HG02763 (cell line): Measurements from ENCODE around the gene SLC17A9.

Experiments used
- ATAC-seq: cut with Tn5 transposase; IDR thresholded peaks from one replicate; pipeline ENCODE4 v1.9.1; 2021; ENCODE audit warnings: mild to moderate bottlenecking, moderate library complexity; ENCODE audit not compliant: unreplicated experiment

SLC17A9 gene

DNA sequence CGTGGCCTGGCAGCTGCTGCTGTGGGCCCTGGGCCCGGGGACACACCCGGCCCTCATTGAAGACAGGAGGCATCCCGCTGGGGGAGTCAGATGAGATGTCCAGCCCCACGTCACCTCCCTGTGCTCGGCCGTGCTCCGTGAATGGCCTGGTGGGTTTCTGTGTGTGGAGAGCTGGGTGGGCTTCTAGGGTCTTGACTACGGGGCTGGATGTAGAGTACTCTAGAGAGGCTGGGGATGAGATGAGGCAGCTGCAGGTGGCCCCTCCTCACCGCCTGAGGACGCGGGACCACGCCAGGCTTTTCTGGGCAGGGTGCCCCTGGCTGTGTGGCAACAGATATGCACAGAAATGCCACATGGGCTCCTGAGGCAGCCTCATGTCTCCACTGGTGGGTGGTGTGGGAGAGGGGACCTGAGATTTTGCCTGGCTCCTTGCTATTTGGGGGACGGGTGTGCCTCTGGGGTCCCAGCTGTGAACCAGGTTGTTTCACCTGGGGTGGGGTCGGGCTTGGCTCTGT lies 62.7 kb downstream of the SLC17A9 start:
- no peak for ATAC-seq

DNA sequence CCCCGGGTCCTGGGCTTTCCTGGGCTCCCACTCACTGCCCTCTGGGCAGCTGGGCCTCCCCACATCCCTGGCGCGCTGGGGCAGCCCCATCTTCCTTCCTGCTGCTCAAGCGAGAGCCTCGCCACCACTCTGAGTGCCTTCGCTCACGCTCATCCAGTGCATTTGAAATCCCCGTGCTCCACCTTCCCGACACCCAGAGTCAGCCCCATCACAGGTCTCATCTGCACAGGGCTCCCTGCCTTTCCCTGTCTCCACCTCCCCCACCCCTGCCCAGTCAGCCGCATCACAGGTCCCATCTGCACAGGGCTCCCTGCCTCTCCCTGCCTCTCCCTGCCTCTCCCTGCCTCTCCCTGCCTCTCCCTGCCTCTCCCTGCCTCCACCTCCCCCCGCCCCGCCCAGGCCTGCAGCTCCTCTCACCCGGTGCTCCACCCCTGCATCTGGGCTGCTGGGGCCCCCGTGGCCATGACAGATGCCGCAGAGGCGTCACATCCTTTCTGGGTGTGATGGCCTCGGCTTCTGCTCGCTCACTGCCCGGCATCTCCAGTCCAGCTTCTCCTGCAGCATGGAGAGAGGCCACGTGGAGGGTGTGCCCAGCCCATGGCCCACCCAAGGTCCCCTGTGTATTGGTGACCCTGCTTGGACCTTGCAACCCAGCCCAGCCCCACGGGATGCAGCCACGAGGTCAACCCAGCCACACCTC lies 63.3 kb downstream of the SLC17A9 start:
- ATAC-seq = no peak

DNA sequence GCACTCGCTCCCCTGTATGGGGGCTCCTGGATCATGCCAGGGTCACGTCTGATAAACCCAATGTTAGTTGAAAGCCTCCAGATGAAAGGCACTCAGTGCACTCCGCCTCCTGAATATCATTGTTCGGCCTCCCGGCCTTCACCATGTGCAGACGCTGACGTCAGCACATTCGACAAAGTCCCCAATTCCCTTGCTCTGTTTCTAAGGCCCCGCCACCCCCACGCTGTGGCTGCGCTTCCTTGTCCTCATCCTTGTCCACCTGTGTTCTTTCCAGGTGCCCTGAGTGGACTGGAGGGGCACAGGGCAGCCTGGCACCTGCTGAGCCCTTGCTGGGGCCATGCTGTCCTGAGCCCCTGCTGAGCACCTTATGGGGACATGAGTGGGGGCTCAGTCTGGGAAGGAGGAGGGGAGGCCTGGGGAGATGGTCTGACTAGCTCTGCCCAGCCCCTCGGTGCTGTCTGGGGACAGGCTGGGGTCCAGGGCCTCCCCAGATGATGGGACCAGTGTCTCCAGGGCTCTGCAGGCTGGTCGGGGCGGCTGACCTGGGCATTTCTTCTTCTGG lies 64.1 kb downstream of the SLC17A9 start:
- no peak for ATAC-seq

DNA sequence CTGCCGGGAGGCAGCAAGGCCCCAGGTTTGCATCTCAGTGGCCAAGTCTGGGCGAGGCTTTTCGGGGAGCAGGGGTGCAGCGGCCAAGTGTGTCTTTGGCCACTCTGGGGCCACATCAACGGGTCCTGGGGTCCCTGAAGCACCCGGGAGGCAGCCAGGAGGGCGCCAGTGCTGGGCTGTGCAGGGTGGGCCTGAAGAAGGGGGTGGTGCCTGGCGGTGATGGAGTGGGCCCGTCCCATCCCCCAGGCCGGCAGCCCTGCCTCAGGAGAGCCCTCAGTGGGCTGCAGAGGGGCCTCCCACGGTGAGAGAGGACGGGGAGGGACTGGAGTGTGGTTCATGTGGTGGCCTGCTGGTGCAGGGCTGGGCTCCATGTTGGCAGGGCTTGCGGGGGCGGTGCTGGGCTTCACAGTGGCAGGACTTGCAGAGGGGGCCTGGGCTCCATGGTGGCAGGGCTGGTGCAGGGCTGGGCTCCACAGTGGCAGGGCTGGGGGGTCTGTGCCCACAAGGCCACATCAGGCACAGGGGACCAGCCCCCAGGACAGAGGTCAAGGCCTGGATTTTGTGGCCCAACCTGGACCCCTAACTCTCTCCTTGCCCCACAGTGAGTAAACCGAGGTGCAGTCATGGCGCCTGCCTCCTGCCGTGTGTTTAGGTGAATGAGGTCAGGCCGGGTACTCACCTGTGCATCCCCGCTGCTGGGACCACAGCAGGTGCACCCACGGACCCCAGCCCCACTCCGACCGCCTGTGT lies 64.7 kb downstream of the SLC17A9 start:
- ATAC-seq = no peak

DNA sequence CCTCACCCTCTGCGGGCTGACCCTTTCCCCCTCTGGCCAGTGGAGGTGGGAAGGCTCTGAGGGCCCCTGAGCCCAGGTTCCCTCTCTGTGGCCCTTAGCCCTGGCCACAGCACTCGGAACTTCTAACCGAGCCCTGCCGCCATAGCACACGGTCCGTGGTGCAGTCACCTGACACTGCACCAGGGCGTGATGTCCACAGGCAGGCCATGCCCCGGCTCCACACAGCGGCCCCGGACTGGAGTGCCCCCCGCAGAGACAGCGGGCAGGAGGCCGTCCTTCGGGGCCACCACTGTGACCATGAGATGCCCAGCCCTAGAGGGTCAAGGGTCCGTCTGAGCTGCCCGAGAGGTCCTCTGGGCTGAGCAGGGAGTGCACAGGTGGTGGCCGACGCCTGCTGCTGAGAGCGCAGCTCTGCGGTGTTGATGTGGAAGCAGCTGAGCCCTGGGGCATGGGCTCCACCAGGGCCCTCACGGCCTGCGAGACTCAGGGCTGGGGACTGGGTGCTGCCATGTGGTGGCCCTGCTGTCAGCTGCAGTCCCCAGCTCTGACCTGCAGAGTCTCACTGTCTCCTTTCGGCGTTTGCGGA lies 65.4 kb downstream of the SLC17A9 start:
- ATAC-seq = no peak
